WTC11 (cell line): Measurements from ENCODE around the gene TNNI2. TPM values are rescaled to one million over a fixed set of nuclear protein-coding genes. Genes with fewer than 3 reads are reported as not detected.

Experiments used
- ATAC-seq: fragments of 200-7000 bp; cut with Tn5 transposase; 2 replicates; pipeline ENCODE4 v1.10.0; 2021; ENCODE audit warnings: mild to moderate bottlenecking, moderate library complexity
- CTCF ChIA-PET: fragments of 300-600 bp; sonication (Branson Sonifier 250); formaldehyde crosslinking; loops from one replicate; lab custom pipeline; 2021; ENCODE audit warnings: antibody characterized with exemption; lab: Charles Lee
- POLR2A ChIA-PET: fragments of 350-600 bp; sonication (Branson Sonifier 250); formaldehyde crosslinking; loops from one replicate; lab custom pipeline; 2021; ENCODE audit warnings: antibody characterized with exemption; lab: Charles Lee
- DNase-seq: peaks from one replicate; pipeline ENCODE4 v3.0.0; 2021; ENCODE audit warnings: low spot score
- H3K27ac Mint-ChIP-seq: 2 replicates; pipeline ENCODE4 v1.8.0; 2021; ENCODE audit warnings: mixed read lengths
- H3K27me3 Mint-ChIP-seq: 2 replicates; pipeline ENCODE4 v1.8.0; 2021; ENCODE audit warnings: low read depth, mild to moderate bottlenecking, moderate library complexity, mixed read lengths
- H3K36me3 Mint-ChIP-seq: 2 replicates; pipeline ENCODE4 v1.8.0; 2021; ENCODE audit warnings: mixed read lengths
- H3K4me1 Mint-ChIP-seq: 2 replicates; pipeline ENCODE4 v1.8.0; 2022; ENCODE audit warnings: mixed read lengths
- H3K4me3 Mint-ChIP-seq: 2 replicates; pipeline ENCODE4 v1.8.0; 2021; ENCODE audit warnings: mild to moderate bottlenecking, moderate library complexity, mixed read lengths
- H3K9me3 Mint-ChIP-seq: 2 replicates; pipeline ENCODE4 v1.8.0; 2021; ENCODE audit warnings: mixed read lengths
- AFF4 ChIP-seq: sonication (generic); formaldehyde crosslinking; IDR thresholded peaks from 2 replicates; pipeline ENCODE4 v1.8.1; 2023; ENCODE audit warnings: mild to moderate bottlenecking, missing genetic modification reagents, borderline replicate concordance
- ARID4B ChIP-seq: sonication (generic); formaldehyde crosslinking; IDR thresholded peaks from 2 replicates; pipeline ENCODE4 v1.8.0; 2023; ENCODE audit warnings: missing genetic modification reagents, mild to moderate bottlenecking, borderline replicate concordance
- ATF1 ChIP-seq: sonication (generic); formaldehyde crosslinking; IDR thresholded peaks from 2 replicates; pipeline ENCODE4 v1.8.1; 2023; ENCODE audit warnings: mild to moderate bottlenecking, moderate library complexity, missing genetic modification reagents
- CBFB ChIP-seq: sonication (generic); formaldehyde crosslinking; IDR thresholded peaks from 2 replicates; pipeline ENCODE4 v1.8.1; 2022; ENCODE audit warnings: mild to moderate bottlenecking, low read depth, missing genetic modification reagents
- CTCF ChIP-seq: fragments of 200-600 bp; IDR thresholded peaks from 2 replicates; pipeline ENCODE4 v1.8.0; 2022; ENCODE audit warnings: antibody characterized with exemption
- E2F1 ChIP-seq: sonication (generic); formaldehyde crosslinking; IDR thresholded peaks from 2 replicates; pipeline ENCODE4 v1.8.0; 2022; ENCODE audit warnings: mild to moderate bottlenecking, missing genetic modification reagents
- FOXP4 ChIP-seq: sonication (generic); formaldehyde crosslinking; IDR thresholded peaks from 2 replicates; pipeline ENCODE4 v1.8.0; 2022; ENCODE audit warnings: mild to moderate bottlenecking, missing genetic modification reagents
- JAZF1 ChIP-seq: fragments of 250-450 bp; sonication (Bioruptor Pico); IDR thresholded peaks from 2 replicates; pipeline ENCODE4 v1.9.0; 2021; ENCODE audit warnings: moderate library complexity, mild to moderate bottlenecking, inconsistent platforms
- NFE2L1 ChIP-seq: sonication (generic); formaldehyde crosslinking; IDR thresholded peaks from 2 replicates; pipeline ENCODE4 v1.8.1; 2023; ENCODE audit warnings: missing genetic modification reagents
- ZBTB21 ChIP-seq: sonication (generic); formaldehyde crosslinking; IDR thresholded peaks from 2 replicates; pipeline ENCODE4 v1.8.1; 2023; ENCODE audit warnings: mild to moderate bottlenecking, missing genetic modification reagents, borderline replicate concordance
- ZNF219 ChIP-seq: sonication (generic); formaldehyde crosslinking; IDR thresholded peaks from 2 replicates; pipeline ENCODE4 v1.8.0; 2023; ENCODE audit warnings: missing genetic modification reagents, mild to moderate bottlenecking, borderline replicate concordance
- ZNF317 ChIP-seq: sonication (generic); formaldehyde crosslinking; IDR thresholded peaks from 2 replicates; pipeline ENCODE4 v1.8.1; 2023; ENCODE audit warnings: low read depth, mild to moderate bottlenecking, moderate library complexity, missing genetic modification reagents, borderline replicate concordance
- ZNF423 ChIP-seq: fragments of 250-450 bp; sonication (Bioruptor Pico); IDR thresholded peaks from 2 replicates; pipeline ENCODE4 v2.1.2; 2022; ENCODE audit warnings: mild to moderate bottlenecking, moderate library complexity
- total RNA-seq: library from RNA; stranded (reverse); gene quantifications from 3 replicates; pipeline ENCODE4 v1.2.3, GENCODE V29; 2021

The TNNI2 gene
- total RNA-seq, 1 experiment from 2014 or later: not detected

GRCh38 chr11:1847006-1847735, 8.4 kb downstream of the TNNI2 start:
- no peak overlapping the region; the same call in 1 of the 2 replicates for H3K27ac Mint-ChIP-seq
- TF ChIP-seq NFE2L1 (CRISPR knock-in tag): no peak
- no peak for TF ChIP-seq CBFB (CRISPR knock-in tag)
- no peak for TF ChIP-seq ARID4B (CRISPR knock-in tag)
- H3K9me3 Mint-ChIP-seq: no peaks in the 10 kb centered on the region
- ATAC-seq: no peak
- POLR2A ChIA-PET: no interaction called here
- peaks cover 2% of the 10 kb centered on the region; the same call in 1 of the 2 replicates for H3K27me3 Mint-ChIP-seq
- DNase-seq: no peak
- H3K36me3 Mint-ChIP-seq: no peaks in the 10 kb centered on the region
- CTCF ChIA-PET: interaction anchor here (0.6 to 3.6 kb wide), 15 partner anchors 9 to 309 kb away, joined by 3 to 21 read pairs (median 6); partner anchors contain the start of gene SYT8
- H3K4me1 Mint-ChIP-seq: no peaks in the 10 kb centered on the region
- H3K4me3 Mint-ChIP-seq: no peak overlapping the region

GRCh38 chr11:1847926-1848639, 9.3 kb downstream of the TNNI2 start:
- Mint-ChIP-seq H3K9me3 (no peaks in the 10 kb centered on the region), H3K27me3 (peaks cover 2% of the 10 kb centered on the region; the same call in 1 of the 2 replicates), H3K27ac (no peak overlapping the region), H3K4me3 (no peak overlapping the region), H3K36me3 (no peaks in the 10 kb centered on the region), H3K4me1 (no peaks in the 10 kb centered on the region)
- POLR2A ChIA-PET: interaction anchor here (0.5 kb wide), 1 partner anchor 108 kb away, joined by 3 read pairs; no protein-coding TSS in a partner anchor
- DNase-seq (no peak), ATAC-seq (no peak)
- CTCF ChIA-PET: interaction anchor here (0.6 to 3.6 kb wide), 15 partner anchors 12 to 308 kb away, joined by 3 to 21 read pairs (median 6); partner anchors contain the start of gene SYT8
- TF ChIP-seq JAZF1 (CRISPR knock-in tag): no peak
- TF ChIP-seq ZNF423 (CRISPR knock-in tag): no peak
- no peak for TF ChIP-seq ATF1 (CRISPR knock-in tag)
- TF ChIP-seq ZNF317 (CRISPR knock-in tag): no peak
- TF ChIP-seq FOXP4: no peak
- no peak for TF ChIP-seq ZNF219
- no peak for TF ChIP-seq ARID4B (CRISPR knock-in tag)
- TF ChIP-seq AFF4 (CRISPR knock-in tag): no peak
- no peak for TF ChIP-seq ZBTB21 (CRISPR knock-in tag)
- TF ChIP-seq CTCF: no peak
- no peak for TF ChIP-seq E2F1 (CRISPR knock-in tag)
